ES-I3 (cell line): Measurements from ENCODE around the gene RNF186.
A peak's percentile ranks its signal among the peaks of the same experiment; 100 is the strongest.

Source experiments
- H3K36me3 ChIP-seq: 2 replicates; pipeline ENCODE4 v1.6.1; 2013; ENCODE audit warnings: mild to moderate bottlenecking, low read length, control low read depth, moderate library complexity; ENCODE audit not compliant: insufficient read depth
- H3K4me1 ChIP-seq: 2 replicates; pipeline ENCODE4 v1.6.1; 2013; ENCODE audit warnings: mild to moderate bottlenecking, control low read depth, low read length; ENCODE audit not compliant: insufficient read depth
- H3K9ac ChIP-seq: 2 replicates; pipeline ENCODE4 v1.6.1; 2013; ENCODE audit warnings: low read depth, mild to moderate bottlenecking, low read length, moderate library complexity
- H3K9me3 ChIP-seq: 2 replicates; pipeline ENCODE4 v1.6.1; 2013; ENCODE audit warnings: mild to moderate bottlenecking, low read length, moderate library complexity; ENCODE audit not compliant: control insufficient read depth, insufficient read depth

Gene RNF186

DNA sequence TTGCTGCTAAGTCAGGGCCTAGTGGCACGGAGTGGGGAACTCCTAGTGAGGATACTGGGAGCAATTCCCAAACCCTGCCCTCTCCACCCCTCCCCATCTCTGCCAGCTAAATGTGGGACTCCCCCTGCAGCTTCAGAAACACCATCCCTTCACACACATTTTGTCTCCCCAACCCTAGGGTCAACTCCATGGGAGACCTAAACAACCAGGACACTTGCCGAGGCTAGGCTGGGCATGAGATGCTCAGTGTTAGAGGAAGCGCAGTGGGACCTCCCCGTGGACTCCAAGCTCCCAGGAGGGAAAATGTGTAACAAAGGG lies 1.5 kb downstream of the RNF186 start:
- Histone ChIP-seq H3K36me3 (no peaks in the 10 kb centered on the region), H3K4me1 (peaks cover 24% of the 10 kb centered on the region)

DNA sequence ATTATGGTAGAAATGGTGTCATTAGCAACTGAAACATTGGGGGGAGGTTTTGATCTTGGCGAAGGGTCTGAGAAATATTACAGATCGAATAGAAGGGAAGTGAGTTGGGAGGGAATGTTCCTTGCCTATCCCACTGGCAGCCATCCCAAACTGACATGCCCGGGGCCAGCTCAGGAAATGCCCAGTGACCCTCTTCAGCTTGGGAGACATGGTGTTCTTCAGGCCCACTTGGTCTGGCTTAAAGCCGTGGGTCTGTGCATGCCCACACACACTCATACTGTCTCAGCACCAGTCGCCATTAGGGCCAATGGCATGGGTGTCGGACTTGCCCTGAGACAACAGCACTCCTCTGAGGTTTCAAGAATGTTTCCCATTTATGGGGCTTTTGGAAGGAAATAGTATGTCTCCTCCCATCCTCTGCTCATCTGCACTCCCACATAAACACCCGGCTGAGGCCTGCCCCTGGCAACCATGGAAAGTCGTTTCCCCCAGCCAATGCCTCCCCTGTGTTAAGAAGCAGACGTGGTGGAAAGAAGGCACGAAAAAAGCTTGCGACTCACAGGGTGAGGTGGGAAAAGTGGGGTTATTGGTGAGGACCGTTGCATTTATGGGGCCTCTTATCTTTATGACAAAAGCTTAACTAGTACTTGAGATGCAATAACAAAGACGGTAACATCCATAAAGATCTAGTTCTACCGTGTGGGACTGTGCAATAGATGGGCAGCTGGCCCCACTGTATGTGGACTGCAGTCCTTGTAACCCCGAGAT lies 2.0 kb downstream of the RNF186 start:
- H3K4me1 ChIP-seq: peaks cover 24% of the 10 kb centered on the region
- no peaks in the 10 kb centered on the region for H3K9me3 ChIP-seq
- no peaks in the 10 kb centered on the region for H3K36me3 ChIP-seq
- H3K9ac ChIP-seq: no peak overlapping the region

More for the DNA sequence above, 1.5 kb downstream of the RNF186 start:
- Histone ChIP-seq H3K9ac (no peak overlapping the region), H3K9me3 (no peaks in the 10 kb centered on the region)

- Histone ChIP-seq H3K36me3 (no peaks in the 10 kb centered on the region), H3K9ac (no peak overlapping the region)
These were observed 3.8 kb downstream of the RNF186 start for GRCh38 chr1:19811206-19811851.

DNA sequence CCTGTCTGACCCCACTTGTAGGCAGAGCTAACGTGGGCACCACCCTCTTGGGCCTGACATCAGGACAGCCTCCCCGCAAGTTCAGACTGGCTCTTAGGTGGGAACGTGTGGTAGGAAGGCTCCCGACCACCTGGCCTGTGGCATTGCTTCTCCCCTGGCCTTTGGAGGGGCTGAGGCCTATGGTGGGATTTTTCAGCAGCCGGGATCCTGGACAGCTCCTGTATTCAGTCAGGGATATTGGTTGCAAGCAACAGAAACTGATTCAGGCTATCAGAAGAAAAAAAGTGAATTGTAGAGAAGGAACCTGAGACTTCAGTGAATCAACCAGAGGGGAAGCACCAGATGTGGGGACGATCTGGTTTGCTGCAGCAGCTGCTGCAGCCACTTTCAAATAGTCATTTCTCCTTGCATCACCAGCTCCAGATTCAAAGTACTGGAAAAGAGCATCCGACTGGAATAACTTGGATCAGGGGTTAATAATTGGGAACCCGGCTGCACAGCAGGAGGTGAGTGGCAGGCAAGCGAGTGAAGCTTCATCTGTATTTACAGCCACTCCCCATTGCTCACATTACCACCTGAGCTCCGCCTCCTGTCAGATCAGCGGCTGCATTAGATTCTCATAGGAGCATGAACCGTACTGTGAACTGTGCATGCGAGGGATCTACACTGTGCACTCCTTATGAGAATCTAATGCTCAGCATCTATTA lies 5.9 kb downstream of the RNF186 start:
- Histone ChIP-seq H3K9ac (no peak overlapping the region), H3K36me3 (no peaks in the 10 kb centered on the region), H3K9me3 (no peaks in the 10 kb centered on the region), H3K4me1 (no peaks in the 10 kb centered on the region)

More at GRCh38 chr1:19811206-19811851, 3.8 kb downstream of the RNF186 start:
- Histone ChIP-seq H3K9me3 (no peaks in the 10 kb centered on the region), H3K4me1 (peaks cover 12% of the 10 kb centered on the region)

GRCh38 chr1:19808351-19808750 lies 6.7 kb downstream of the RNF186 start:
- Histone ChIP-seq H3K36me3 (no peaks in the 10 kb centered on the region), H3K9ac (no peak overlapping the region), H3K9me3 (no peaks in the 10 kb centered on the region), H3K4me1 (no peaks in the 10 kb centered on the region)

DNA sequence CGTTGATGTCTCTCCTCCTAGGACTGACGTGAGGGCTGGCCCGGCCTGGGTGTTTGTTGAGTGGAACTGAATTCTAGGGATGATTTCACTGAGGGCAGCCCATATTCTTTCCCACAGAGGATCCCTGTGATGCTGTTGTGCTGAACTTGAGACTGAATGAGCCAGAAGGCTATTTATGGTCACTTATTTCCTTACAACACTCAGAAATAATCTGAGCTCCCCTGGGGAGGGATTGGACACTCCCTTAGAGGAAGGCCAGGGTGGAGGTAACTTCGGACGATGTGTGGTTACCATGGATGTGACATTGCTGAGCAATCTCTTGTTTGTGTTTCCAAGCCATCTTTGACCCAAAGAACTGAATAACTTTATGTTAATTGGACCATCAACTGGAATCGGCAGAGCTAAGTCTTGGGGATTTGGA lies 10.2 kb downstream of the RNF186 start:
- H3K9ac ChIP-seq: no peak overlapping the region
- H3K36me3 ChIP-seq: no peaks in the 10 kb centered on the region
- no peaks in the 10 kb centered on the region for H3K9me3 ChIP-seq
- peaks cover 3% of the 10 kb centered on the region; the same call in 1 of the 2 replicates for H3K4me1 ChIP-seq

DNA sequence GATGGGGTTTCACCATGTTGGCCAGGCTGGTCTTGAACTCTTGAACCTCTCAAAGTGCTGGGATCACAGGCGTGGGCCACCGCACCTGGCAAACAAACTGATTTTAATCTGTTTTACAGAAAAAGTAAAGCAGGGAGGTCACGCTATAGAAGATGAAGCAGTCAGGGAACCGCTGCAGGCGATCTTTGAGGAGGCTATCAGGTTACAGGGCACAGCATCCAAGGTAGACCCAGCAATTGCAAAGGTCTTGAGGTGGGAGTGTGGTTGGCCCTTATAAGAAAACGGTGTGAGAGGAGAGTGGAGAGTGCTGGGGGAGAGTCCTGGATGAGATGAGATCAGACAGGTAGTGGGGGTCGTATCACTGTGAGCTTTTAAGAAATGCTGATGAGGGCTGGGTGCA lies 12.8 kb downstream of the RNF186 start:
- Histone ChIP-seq H3K4me1 (peaks cover 7% of the 10 kb centered on the region; the same call in 1 of the 2 replicates), H3K36me3 (no peaks in the 10 kb centered on the region), H3K9me3 (no peaks in the 10 kb centered on the region), H3K9ac (no peak overlapping the region)

DNA sequence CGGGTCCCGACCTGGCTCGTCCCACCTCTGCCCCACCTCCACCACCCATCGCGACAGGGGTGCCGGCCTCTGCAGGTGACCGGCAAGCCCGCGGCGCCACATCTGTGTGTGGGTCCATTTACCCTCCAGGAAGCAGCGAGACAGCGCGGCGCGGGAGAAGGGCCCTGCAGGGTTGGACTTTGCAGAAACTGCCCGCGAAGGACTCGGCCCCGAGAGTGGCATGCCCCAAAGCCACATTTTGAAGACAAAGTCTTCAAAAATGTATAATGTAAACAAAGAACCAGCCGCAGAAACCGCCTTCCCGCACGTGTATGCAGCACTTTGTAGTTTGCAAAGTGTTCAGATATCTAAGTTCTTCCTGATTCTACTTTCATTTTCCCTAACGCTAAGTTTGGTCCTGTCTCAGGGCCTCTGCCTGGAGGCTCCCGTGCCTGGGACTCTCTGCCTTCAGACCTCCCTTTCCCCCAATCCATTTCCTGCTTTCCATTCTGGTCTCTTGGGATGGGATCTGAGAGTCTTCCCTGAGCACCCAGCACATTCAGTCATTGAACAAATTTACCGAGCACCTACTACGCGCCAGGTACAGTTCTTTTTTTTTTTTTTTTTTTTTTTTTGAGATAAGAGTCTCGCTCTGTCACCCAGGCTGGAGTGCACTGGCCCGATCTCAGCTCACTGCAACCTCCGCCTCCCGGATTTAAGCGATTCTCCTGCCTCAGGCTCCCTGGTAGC lies 14.8 kb downstream of the RNF186 start:
- peak overlapping the region; percentile 64; the same call in 1 of the 2 replicates for H3K9ac ChIP-seq
- peaks cover 7% of the 10 kb centered on the region; the same call in 1 of the 2 replicates for H3K4me1 ChIP-seq
- no peaks in the 10 kb centered on the region for H3K9me3 ChIP-seq
- H3K36me3 ChIP-seq: no peaks in the 10 kb centered on the region

GRCh38 chr1:19799230-19800075 lies 15.6 kb downstream of the RNF186 start, which contains the start of gene TMCO4:
TMCO4 (minus strand) TSS chr1:19799916; CDS start chr1:19780758, 19,158 bp downstream.
- H3K9ac ChIP-seq: peak within 1 kb of the TSS; percentile 64; the same call in 1 of the 2 replicates

DNA sequence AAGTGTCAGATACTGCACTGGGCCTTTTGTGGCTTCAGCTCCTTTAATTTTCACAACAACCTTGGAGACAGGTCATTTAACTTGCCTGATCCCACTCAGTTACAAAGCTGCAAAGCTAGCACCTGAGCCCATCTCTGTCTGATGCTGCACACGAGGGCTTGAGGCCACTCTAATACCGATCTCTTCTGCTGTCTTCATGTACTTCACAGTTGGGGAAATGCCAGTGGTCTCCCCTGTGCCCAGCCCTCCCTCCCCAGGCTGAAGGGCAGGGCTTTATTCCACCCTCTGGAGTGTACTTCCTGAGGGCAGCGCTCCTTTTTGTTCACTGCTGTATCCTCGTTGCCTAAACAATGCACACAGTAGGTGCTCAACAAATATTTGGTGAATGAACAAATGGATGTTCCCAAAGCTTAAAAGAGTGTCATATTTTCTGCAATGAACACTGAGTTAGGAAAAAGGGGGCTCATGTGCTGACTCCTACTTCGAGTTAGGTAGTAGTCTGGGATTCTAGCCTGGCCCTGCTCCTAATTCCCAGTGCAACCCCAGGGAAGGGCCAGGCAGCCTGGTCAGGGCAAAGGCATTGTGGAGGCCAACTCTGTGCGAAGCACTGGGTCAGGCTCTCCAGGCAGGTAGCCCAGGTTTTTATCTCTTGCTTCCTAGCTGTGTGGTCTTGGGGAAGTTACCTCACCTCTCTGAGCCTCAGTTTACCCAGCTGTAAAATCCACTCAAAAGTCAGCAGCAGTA lies 16.4 kb downstream of the RNF186 start:
- no peaks in the 10 kb centered on the region for H3K9me3 ChIP-seq
- H3K36me3 ChIP-seq: no peaks in the 10 kb centered on the region
- H3K4me1 ChIP-seq: peaks cover 7% of the 10 kb centered on the region; the same call in 1 of the 2 replicates
- H3K9ac ChIP-seq: no peak overlapping the region

More at GRCh38 chr1:19799230-19800075, 15.6 kb downstream of the RNF186 start, which contains the start of gene TMCO4:
- Histone ChIP-seq H3K9me3 (no peaks in the 10 kb centered on the region), H3K36me3 (no peaks in the 10 kb centered on the region), H3K4me1 (peaks cover 7% of the 10 kb centered on the region; the same call in 1 of the 2 replicates)

- H3K4me1 ChIP-seq: peaks cover 7% of the 10 kb centered on the region; the same call in 1 of the 2 replicates
These were observed 17.3 kb downstream of the RNF186 start for GRCh38 chr1:19797827-19798226.

DNA sequence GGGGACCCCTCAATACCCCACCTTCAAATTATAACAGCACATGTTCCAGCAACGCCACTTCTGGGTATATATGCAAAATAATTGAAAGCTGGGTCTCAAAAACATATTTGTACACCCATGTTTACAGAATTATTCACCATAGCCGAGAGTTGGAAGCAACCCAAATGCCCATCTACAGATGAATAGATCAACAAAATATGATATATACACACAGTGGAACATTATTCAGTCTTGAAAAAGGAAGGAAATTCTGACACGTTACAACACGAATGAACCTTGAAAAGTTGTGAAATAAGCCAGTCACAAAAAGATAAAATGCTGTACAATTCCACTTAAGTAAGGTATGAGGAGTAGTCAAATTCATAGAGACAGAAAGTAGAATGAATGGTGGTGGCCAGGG lies 20.5 kb downstream of the RNF186 start:
- Histone ChIP-seq H3K36me3 (no peaks in the 10 kb centered on the region), H3K9ac (no peak overlapping the region), H3K9me3 (no peaks in the 10 kb centered on the region), H3K4me1 (peaks cover 4% of the 10 kb centered on the region; the same call in 1 of the 2 replicates)

More at GRCh38 chr1:19797827-19798226, 17.3 kb downstream of the RNF186 start:
- Histone ChIP-seq H3K36me3 (no peaks in the 10 kb centered on the region), H3K9me3 (no peaks in the 10 kb centered on the region), H3K9ac (no peak overlapping the region)
